ENCODE results near the gene MTARC2.

Gene MTARC2

GRCh38 chr1:220833436-220833835, 85.3 kb downstream of the MTARC2 start:
- DNase-seq, result no peak
